ENCODE measurements around the gene ATXN1. TPM values are rescaled to one million over a fixed set of nuclear protein-coding genes. Genes with fewer than 3 reads are reported as not detected.

The ATXN1 gene
- total RNA-seq, 1 donor from 2014 or later, result 33.7 TPM

DNA sequence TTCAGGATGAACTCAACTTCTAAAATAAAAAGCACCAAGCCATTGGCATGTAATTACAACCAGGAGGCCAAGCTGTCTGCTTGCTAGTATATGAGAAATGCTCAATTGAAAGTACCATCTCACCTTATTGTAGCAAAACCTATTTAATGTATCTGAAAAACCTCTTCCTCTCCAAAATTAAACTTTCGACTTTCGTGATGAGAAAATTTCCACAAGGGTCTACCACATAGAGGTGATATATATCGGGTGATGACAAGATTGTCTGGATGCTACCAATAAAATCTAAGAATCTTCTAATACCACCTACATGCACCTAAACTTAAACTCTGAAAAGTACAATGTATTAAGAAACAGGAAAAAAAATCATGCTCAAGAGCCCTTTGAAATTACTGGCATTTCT is 74.2 kb downstream of the ATXN1 start:
- Mint-ChIP-seq H3K27me3 (no peaks in the 10 kb centered on the region), H3K4me1 (ENCODE audit: unreplicated experiment) (peaks cover 11% of the 10 kb centered on the region), H3K9me3 (no peaks in the 10 kb centered on the region), H3K27ac (no peak overlapping the region), H3K36me3 (no peaks in the 10 kb centered on the region), H3K4me3 (no peak overlapping the region)
- no peak for DNase-seq (ENCODE audit: extremely low spot score, unreplicated experiment)
- TF ChIP-seq CTCF (conservative IDR thresholded peaks at IDR 0.05), result no peak

GRCh38 chr6:16684896-16685554 is 76.2 kb downstream of the ATXN1 start:
- Mint-ChIP-seq H3K27me3 (no peaks in the 10 kb centered on the region), H3K4me3 (no peak overlapping the region), H3K36me3 (peaks cover 13% of the 10 kb centered on the region), H3K9me3 (peaks cover 5% of the 10 kb centered on the region), H3K4me1 (ENCODE audit: unreplicated experiment) (peaks cover 24% of the 10 kb centered on the region), H3K27ac (no peak overlapping the region)
- no peak for DNase-seq (ENCODE audit: extremely low spot score, unreplicated experiment)
- no peak for TF ChIP-seq CTCF (conservative IDR thresholded peaks at IDR 0.05)

DNA sequence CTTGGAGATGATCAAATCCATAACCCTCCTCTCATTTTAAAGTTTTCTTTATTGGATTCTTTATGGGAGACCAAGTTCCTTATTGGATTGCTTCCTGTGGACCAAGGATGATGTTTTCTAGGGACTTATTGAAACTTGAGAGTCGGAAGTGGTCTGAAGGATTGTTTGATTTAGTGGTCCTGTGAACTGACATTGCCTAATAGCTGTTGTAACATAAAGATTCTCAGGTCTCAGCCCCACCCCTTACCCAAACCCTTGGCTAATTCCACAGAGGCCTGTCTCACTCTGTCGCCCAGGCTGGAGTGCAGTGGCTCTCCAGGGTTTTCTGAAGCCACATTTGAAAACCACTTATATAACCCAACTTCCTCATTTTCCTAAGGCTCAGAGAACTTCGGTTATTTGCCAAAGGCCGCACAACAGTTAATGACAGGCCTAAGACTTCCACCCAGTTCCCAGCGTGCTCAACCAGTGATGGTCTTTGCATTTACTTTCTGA is 77.0 kb downstream of the ATXN1 start:
- H3K9me3 Mint-ChIP-seq, result peaks cover 5% of the 10 kb centered on the region
- H3K4me1 Mint-ChIP-seq (ENCODE audit: unreplicated experiment), result peaks cover 24% of the 10 kb centered on the region
- no peak overlapping the region for H3K4me3 Mint-ChIP-seq
- TF ChIP-seq CTCF (conservative IDR thresholded peaks at IDR 0.05), result no peak
- peaks cover 13% of the 10 kb centered on the region for H3K36me3 Mint-ChIP-seq
- H3K27me3 Mint-ChIP-seq, result no peaks in the 10 kb centered on the region
- DNase-seq (ENCODE audit: extremely low spot score, unreplicated experiment), result no peak
- H3K27ac Mint-ChIP-seq, result no peak overlapping the region

- H3K27ac Mint-ChIP-seq, result no peak overlapping the region
- peaks cover 24% of the 10 kb centered on the region for H3K4me1 Mint-ChIP-seq (ENCODE audit: unreplicated experiment)
- H3K36me3 Mint-ChIP-seq, result peaks cover 13% of the 10 kb centered on the region
- no peak overlapping the region for H3K4me3 Mint-ChIP-seq
- DNase-seq (ENCODE audit: extremely low spot score, unreplicated experiment), result no peak
- TF ChIP-seq CTCF (conservative IDR thresholded peaks at IDR 0.05), result no peak
- H3K27me3 Mint-ChIP-seq, result no peaks in the 10 kb centered on the region
- peaks cover 5% of the 10 kb centered on the region for H3K9me3 Mint-ChIP-seq
Measured at GRCh38 chr6:16683641-16684194, 77.5 kb downstream of the ATXN1 start.

DNA sequence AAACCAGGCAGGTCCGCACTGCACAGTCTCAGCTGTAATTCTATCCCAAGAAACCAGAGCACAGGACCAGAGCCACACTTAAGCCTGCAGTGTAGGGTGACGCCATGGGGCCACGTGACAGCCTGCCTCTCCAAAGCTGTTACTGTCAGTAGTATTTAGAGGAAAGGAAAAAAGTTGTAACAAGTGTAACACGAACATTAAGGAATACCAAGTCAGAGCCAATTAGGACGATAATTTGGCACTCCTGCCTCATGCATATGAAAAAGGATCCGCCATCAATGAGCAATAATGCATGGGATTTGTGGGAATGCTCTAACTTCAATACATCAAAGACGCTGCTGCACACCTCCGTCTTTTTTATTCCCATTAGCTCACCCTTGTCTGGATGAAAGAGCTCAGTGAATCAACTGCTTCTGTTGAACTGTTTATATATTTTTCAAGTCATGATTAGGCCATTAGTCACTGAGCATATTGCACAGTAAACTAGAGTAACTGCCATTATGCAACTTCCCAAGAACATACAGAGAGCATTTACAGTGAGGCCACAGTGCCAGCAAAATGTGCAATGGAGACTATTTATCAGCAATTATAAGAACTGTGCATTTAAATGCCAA is 79.9 kb downstream of the ATXN1 start:
- Mint-ChIP-seq H3K4me1 (ENCODE audit: unreplicated experiment) (peaks cover 28% of the 10 kb centered on the region), H3K9me3 (peaks cover 5% of the 10 kb centered on the region), H3K4me3 (no peak overlapping the region), H3K27ac (no peak overlapping the region), H3K36me3 (peaks cover 13% of the 10 kb centered on the region), H3K27me3 (no peaks in the 10 kb centered on the region)
- no peak for DNase-seq (ENCODE audit: extremely low spot score, unreplicated experiment)
- no peak for TF ChIP-seq CTCF (conservative IDR thresholded peaks at IDR 0.05)
